WERI-Rb-1 (cell line): ENCODE results near the gene GAL3ST2.

ENCODE experiments used
- DNase-seq: peaks from one replicate; pipeline ENCODE4 v3.0.0-alpha.2; 2020
- H3K27ac ChIP-seq: fragments of 250-450 bp; sonication (Bioruptor Pico); 2 replicates; pipeline ENCODE4 v1.5.1; 2020; ENCODE audit warnings: mild to moderate bottlenecking, moderate library complexity
- H3K27me3 ChIP-seq: fragments of 250-450 bp; sonication (Bioruptor Pico); 2 replicates; pipeline ENCODE4 v1.5.1; 2021; ENCODE audit warnings: mild to moderate bottlenecking, low read depth, moderate library complexity; ENCODE audit not compliant: insufficient read depth, severe bottlenecking
- H3K36me3 ChIP-seq: fragments of 250-450 bp; sonication (Bioruptor Pico); 2 replicates; pipeline ENCODE4 v1.5.1; 2020; ENCODE audit warnings: mild to moderate bottlenecking, moderate library complexity
- H3K4me3 ChIP-seq: 2 replicates; pipeline ENCODE4 v1.5.1; 2011; ENCODE audit warnings: low read depth, mild to moderate bottlenecking, control low read depth, low read length
- H3K9me3 ChIP-seq: fragments of 250-450 bp; sonication (Bioruptor Pico); 2 replicates; pipeline ENCODE4 v1.5.1; 2021; ENCODE audit warnings: mild to moderate bottlenecking, moderate library complexity; ENCODE audit not compliant: severe bottlenecking
- CTCF ChIP-seq: IDR thresholded peaks from 2 replicates; pipeline ENCODE4 v1.5.1; 2011; ENCODE audit warnings: low read depth, mild to moderate bottlenecking, control low read depth, inconsistent platforms, low read length

GAL3ST2 gene

DNA sequence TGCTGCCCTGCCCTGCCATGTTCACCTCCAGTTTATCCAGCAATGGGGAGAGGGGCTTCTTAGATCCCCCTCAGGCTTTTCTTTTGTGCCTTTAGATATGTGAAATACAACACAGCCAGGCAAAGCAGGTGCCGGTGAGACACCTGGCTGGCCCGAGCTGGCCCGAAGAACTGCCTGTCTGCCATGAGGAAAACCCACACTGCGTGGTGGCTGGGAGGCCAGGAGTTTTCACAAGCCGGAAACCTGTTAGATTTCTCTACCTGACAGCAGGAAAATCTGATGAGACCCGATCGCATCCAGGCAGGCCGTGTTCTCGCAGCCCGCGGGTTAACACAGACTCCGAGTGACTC, 5.7 kb upstream of the GAL3ST2 start:
- no peak for DNase-seq
- TF ChIP-seq CTCF, result no peak
- peak overlapping the region; percentile 96 for H3K27ac ChIP-seq

DNA sequence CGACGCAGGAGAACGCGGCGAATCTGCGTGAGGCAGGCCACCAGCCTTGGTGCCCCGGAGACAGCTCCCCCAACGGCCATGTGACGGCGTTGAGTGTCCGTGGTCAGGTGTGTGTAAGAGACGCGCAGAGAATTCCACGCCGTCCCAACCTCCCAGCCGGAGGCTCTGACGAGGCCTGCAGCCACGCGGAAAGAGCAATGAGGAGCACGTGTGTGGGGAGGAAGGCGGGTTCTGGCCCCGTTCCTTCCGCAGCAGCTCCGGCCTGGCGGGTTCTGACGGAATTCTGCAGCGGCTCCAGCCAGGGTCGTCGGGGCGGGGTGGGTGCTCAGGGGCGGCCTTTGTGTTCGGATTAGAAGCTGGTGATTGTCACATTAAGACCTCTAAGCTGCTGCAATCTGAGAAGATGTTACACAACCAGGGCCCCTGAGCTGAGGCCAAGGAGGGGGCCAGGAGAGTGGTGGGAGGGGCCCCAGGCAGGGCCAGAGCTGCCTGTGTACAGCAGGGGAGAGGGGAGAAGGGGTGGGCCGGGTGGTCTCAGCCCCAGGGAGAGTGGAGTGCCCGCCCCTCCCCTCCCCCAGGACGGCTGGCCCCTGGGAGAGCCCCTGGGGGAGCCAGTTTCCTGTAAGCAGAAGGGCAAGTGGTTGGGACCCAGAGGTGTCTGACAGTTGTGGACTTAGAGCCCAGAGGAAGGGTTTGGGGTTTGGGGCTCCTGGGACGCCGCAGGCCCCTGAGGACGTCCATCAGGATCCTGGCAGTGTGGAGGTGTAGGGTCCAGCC, 5.1 kb upstream of the GAL3ST2 start:
- DNase-seq, result peak; percentile 92
- H3K36me3 ChIP-seq, result no peaks in the 10 kb centered on the region
- peak; percentile 45 for TF ChIP-seq CTCF
- H3K27ac ChIP-seq, result peak overlapping the region; percentile 96
- peak overlapping the region; percentile 47 for H3K4me3 ChIP-seq
- H3K27me3 ChIP-seq, result no peaks in the 10 kb centered on the region
- no peaks in the 10 kb centered on the region for H3K9me3 ChIP-seq

More for the DNA sequence above, 5.7 kb upstream of the GAL3ST2 start:
- Histone ChIP-seq H3K4me3 (peak overlapping the region; percentile 47), H3K27me3 (no peaks in the 10 kb centered on the region), H3K36me3 (no peaks in the 10 kb centered on the region), H3K9me3 (no peaks in the 10 kb centered on the region)

GRCh38 chr2:241772063-241772499, 4.5 kb upstream of the GAL3ST2 start:
- Histone ChIP-seq H3K4me3 (peak overlapping the region; percentile 47), H3K9me3 (no peaks in the 10 kb centered on the region), H3K27ac (peak overlapping the region; percentile 96), H3K27me3 (no peaks in the 10 kb centered on the region), H3K36me3 (no peaks in the 10 kb centered on the region)
- TF ChIP-seq CTCF, result no peak
- peak; percentile 42 for DNase-seq

- Histone ChIP-seq H3K9me3 (no peaks in the 10 kb centered on the region), H3K27me3 (no peaks in the 10 kb centered on the region), H3K27ac (no peak overlapping the region), H3K4me3 (no peak overlapping the region), H3K36me3 (no peaks in the 10 kb centered on the region)
- TF ChIP-seq CTCF, result no peak
- DNase-seq, result peak; percentile 9
These were observed 2.9 kb upstream of the GAL3ST2 start for GRCh38 chr2:241773511-241774418.

- H3K36me3 ChIP-seq, result no peaks in the 10 kb centered on the region
- H3K4me3 ChIP-seq, result no peak overlapping the region
- no peak for TF ChIP-seq CTCF
- H3K27ac ChIP-seq, result no peak overlapping the region
- H3K9me3 ChIP-seq, result no peaks in the 10 kb centered on the region
- DNase-seq, result peak; percentile 5
- H3K27me3 ChIP-seq, result no peaks in the 10 kb centered on the region
These were observed 2.0 kb upstream of the GAL3ST2 start for GRCh38 chr2:241774419-241775222.
